Stimulated activated CD8-positive, alpha-beta memory T cell treated with anti-CD3 and anti-CD28 coated beads, Interleukin-4, amount 100 ng/mL, for 4 hours (primary cell): ENCODE data around the gene UMODL1.
"Not testable (repeated sequence)": the region's sequence is repeated elsewhere in the genome, so short reads cannot be mapped to it uniquely, and the experiment has no call there.

Experiments used
- DNase-seq, 2 donors: peaks; one replicate each; pipeline ENCODE4 v3.0.0-alpha.2; 2020; ENCODE audit warnings: low read depth in 2 of 2, low spot score in 1 of 2

Gene UMODL1

GRCh38 chr21:42112857-42113256, 41.7 kb downstream of the UMODL1 start:
- DNase-seq: no peak

GRCh38 chr21:42113926-42114409, 42.9 kb downstream of the UMODL1 start:
- no peak for DNase-seq

- DNase-seq: no peak
Observed at GRCh38 chr21:42114646-42115045, 43.5 kb downstream of the UMODL1 start.

DNA sequence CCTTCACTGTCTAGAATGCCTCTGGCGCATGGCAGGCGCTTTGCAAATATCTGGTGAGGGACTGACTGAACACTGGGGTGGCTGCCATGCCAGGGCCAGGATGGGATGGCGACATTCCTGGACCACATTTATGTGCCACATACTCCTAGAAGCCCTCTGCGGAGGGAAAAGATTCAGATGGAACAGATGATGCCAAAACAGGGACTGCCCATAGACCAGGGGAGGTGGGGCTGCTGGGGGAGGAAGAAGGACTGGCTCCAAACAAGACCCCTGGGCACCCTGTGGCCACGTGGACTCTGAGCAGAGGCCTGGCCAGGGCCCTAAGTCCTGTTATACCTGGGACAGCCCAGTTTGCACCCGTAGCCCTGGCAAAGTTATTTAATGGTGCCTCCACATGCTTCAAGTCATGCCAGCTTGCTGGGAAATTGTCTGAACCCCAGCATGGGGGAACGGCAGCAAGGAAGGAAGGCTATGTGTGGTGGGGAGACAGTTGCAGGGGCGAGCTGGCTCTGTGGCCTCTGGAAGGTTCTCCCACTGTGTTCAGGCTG, 44.1 kb downstream of the UMODL1 start:
- DNase-seq: no peak

DNA sequence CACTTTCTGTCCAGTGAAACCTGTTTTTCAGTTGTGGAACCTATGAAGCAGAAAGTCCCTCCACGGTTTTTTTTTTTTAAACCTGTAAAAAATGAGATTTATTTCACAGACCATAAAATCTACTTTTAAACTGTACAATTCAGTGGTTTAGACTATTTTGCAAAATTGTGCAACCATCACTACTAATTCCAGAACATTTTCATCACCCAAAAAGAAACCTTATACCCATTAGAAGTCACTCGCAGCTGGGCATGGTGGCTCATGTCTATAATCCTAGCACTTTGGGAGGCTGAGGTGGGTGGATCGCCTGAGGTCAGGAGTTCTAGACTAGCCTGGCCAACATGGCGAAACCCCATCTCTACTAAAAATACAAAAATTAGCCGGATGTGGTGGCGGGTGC, 45.4 kb downstream of the UMODL1 start:
- DNase-seq: not testable (repeated sequence)

DNA sequence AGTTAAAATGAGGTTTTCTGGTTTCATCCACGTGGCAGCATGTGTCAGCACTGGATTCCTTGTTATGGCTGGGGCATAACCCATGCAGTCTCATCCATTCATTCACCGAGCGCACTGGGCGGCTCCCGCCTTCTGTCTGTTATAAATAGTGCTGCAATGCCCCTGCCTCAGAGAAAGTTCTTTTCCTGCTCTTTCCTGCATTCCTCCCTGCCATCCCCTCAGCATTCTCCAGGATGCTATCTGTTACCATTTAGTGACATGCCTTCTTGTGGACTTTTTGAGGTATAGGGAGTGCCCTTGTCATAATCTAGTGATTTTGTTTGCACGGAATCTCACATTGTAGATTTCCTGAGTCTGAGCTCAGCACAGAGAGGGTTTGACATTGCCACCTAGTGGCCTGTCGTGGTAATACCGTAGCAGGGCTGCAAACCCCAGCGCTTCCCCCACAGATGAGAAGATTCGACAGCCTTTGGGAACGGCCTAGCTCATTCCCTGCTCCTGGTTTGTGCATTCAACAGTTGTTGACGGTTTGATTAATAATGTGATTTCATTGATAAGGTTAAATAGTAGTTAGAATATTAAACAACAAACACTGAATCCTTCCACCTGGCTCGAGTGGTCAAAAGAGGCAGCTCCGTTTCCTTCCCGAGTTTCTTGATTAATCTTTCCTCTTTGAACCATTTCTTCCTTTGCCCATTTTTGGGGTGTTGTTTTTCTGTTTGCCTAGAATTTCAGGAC, 46.3 kb downstream of the UMODL1 start:
- peak; percentile 30 to 65 for DNase-seq

- DNase-seq: no peak
Observed at GRCh38 chr21:42117967-42118780, 47.1 kb downstream of the UMODL1 start.

DNA sequence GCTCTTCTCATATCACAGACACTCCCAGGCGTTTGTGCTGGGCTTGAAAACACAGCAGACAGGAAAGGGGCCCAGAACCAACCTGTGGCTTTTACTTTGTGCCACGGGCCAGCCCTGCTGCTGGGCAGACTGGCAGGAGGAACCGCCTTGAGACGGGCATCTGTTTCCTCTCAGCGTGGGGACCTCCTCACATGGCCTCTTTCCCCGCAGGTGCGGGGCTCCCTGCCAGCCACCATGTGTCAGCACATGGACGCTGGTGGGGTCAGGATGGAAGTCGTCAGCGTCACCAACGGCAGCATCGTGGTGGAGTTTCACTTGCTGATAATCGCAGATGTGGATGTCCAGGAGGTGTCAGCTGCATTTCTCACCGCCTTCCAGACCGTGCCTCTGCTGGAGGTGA, 47.8 kb downstream of the UMODL1 start:
- DNase-seq: no peak

GRCh38 chr21:42120101-42120902, 49.2 kb downstream of the UMODL1 start:
- DNase-seq: no peak

- no peak for DNase-seq
Observed at GRCh38 chr21:42120903-42121535, 49.9 kb downstream of the UMODL1 start.

- no peak for DNase-seq
Observed at GRCh38 chr21:42121794-42122193, 50.7 kb downstream of the UMODL1 start.

- DNase-seq: no peak
Observed at GRCh38 chr21:42122398-42122797, 51.3 kb downstream of the UMODL1 start.

- DNase-seq: no peak
Observed at GRCh38 chr21:42122808-42123207, 51.7 kb downstream of the UMODL1 start.

DNA sequence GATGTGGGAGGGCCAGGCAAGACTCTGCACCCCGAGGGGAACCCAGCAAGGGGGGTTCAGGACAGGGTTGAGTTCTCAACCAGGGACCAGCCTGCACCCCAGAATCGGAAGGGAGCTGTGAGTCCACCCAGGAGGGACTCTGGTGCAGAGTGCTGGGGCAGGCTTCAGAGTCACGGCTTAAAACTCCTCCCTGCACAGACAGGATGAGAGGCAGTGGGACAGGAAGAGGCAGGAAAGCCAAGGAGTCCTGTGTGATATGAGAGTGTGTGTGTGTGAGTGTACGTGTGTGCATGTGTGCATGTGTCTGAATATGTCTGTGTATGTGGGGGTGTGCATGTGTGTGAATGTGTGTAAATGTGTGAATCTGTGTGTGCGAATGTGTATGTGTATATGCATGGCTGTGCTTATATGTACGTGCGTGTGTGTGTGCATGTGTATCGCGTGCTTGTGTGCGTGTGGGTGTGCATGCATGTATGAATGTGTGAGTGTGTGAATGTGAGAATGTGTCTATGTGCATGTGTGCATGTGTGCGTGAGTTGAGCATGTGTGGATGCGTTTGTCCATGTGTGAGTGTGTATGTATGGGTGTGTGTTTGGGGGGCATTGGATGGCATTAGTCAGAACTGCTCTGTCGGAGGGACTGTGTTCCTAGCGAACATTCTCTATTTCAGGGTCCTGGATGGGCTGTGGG, 52.2 kb downstream of the UMODL1 start:
- DNase-seq: no peak

DNA sequence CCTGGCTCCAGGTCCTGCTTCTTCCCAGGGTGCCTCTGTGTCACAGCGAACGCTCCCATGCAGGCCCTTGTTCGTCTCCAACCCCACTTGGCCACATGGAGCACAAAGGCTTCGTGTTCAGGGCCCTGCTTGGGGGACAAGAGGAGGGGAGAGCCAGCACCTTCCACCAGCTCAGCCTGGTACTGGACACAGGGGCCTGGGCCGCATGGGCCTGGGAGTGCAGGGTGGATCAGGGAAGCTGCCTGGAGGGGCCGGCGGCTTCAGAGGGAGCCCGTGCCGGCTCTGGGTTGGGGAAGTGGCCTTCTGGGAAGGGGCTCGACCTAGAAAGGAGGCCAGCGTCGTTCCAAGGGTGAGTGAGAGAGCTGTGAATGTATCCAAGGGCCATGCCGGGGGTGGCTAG, 53.0 kb downstream of the UMODL1 start:
- DNase-seq: no peak

- no peak for DNase-seq
Observed at GRCh38 chr21:42124826-42125570, 53.9 kb downstream of the UMODL1 start.

DNA sequence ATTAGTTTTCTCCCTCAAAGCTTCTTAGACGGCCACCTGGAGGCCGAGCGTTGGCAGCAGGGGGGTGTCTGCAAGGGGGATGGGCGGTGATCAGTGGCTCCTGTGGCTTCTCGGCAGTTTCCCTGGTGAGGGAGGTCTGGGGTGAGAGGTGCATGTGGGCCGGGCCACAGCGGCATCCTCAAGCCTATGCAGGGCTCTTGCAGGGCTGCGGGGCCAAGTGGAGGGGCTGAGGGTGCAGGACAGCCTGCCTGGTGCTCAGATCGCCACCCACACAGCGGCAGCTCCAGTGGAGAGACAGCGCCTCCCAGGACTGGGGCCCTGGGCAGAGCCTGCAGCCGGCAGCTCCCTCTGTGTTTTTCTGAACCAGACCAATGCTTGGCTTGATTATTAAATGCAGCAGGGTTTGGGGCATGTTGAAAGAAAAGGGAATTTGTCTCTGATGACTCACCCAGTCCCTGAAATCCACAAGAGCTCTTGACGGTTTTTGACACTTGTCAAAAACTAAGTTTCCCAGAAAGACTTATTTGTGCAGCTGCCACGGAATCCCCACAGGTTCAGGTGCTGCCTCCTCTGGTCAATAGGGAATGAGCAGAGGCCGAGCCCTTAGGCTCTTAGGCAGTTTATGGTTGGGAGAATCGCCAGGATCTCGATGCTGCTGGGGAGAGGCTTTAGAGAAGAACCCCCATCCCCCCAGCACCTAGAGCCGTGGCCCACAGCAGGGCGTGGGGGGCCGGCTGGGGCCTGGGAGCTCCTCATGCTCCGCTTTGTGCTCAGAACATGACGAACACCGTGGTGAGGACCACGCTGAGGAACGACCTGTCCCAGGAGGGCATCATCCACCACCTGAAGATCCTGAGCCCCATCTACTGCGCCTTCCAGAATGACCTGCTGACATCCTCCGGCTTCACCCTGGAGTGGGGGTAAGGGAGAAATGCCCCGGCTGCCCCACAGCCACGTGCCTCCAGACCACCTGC, 54.7 kb downstream of the UMODL1 start:
- no peak for DNase-seq
